ENCODE results near the gene PPBP.

The PPBP gene

DNA sequence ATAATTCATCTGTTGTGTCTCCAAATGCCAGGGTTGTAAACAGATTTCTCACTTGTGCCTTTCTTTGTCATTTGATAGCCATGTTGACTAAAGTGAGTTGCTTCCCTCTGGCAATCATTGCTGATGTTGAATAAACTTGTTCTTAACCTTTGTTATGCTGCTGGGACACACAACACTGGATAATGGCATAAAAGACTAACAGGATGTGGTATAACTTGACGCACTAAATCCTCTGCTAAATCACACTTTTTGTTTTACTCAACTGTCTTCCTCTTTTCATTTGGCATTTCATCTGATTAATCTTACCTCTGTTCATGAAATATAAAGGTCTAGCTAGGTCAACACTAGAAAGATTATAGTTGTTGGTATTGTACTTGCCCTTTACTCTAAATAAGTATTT lies 28.1 kb upstream of the PPBP start:
- Histone ChIP-seq H3K9me3 (ENCODE audit: control insufficient read depth, low read length) (no peaks in the 10 kb centered on the region), H3K36me3 (ENCODE audit: control insufficient read depth, insufficient read depth, low read length) (no peaks in the 10 kb centered on the region), H3K4me1 (ENCODE audit: control insufficient read depth, insufficient read depth, low read length, poor library complexity, severe bottlenecking) (no peaks in the 10 kb centered on the region), H3K4me3 (ENCODE audit: extremely low read depth, insufficient read depth, low read length, poor library complexity, severe bottlenecking) (no peak overlapping the region), H3K27ac (ENCODE audit: low read depth, low read length, severe bottlenecking) (no peak overlapping the region)
- WGBS, 2 experiments (ENCODE audit: insufficient coverage in 2 of 2), result 80 to 100% methylated on average over 1 of the region's 1 CpG

- H3K9me3 ChIP-seq (ENCODE audit: control insufficient read depth, low read length), result no peaks in the 10 kb centered on the region
- WGBS, 2 experiments (ENCODE audit: insufficient coverage in 2 of 2), result 100% methylated on average over 2 of the region's 3 CpGs
- no peak overlapping the region for H3K4me3 ChIP-seq (ENCODE audit: extremely low read depth, insufficient read depth, low read length, poor library complexity, severe bottlenecking)
- no peaks in the 10 kb centered on the region for H3K36me3 ChIP-seq (ENCODE audit: control insufficient read depth, insufficient read depth, low read length)
- H3K4me1 ChIP-seq (ENCODE audit: control insufficient read depth, insufficient read depth, low read length, poor library complexity, severe bottlenecking), result no peaks in the 10 kb centered on the region
- H3K27ac ChIP-seq (ENCODE audit: low read depth, low read length, severe bottlenecking), result no peak overlapping the region
These were observed 27.3 kb upstream of the PPBP start for GRCh38 chr4:74015126-74015780.

DNA sequence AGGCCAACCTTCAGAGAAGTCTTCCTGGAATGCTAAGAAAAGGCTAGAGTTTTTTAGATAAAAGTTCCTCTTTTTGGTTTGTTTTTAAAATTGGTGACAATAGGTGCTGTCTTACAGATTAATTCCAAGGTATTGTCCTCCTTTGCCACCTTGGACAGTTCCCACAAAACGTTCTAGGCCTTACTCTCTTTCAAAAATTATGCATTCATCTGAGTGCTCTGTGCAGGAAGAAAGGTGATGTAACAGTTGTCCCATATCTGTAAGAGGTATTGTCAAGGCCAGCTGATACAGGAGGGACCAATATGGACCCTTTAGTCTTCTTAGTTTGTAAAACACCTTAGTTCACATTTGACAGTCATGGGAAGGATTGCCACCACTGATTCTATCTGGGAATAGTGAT lies 26.3 kb upstream of the PPBP start:
- Histone ChIP-seq H3K9me3 (ENCODE audit: control insufficient read depth, low read length) (no peaks in the 10 kb centered on the region), H3K4me1 (ENCODE audit: control insufficient read depth, insufficient read depth, low read length, poor library complexity, severe bottlenecking) (no peaks in the 10 kb centered on the region), H3K36me3 (ENCODE audit: control insufficient read depth, insufficient read depth, low read length) (no peaks in the 10 kb centered on the region), H3K27ac (ENCODE audit: low read depth, low read length, severe bottlenecking) (no peak overlapping the region), H3K4me3 (ENCODE audit: extremely low read depth, insufficient read depth, low read length, poor library complexity, severe bottlenecking) (no peak overlapping the region)
- no CpG with 5 or more reads among the region's 1 CpG for WGBS, 2 experiments (ENCODE audit: insufficient coverage in 2 of 2)

DNA sequence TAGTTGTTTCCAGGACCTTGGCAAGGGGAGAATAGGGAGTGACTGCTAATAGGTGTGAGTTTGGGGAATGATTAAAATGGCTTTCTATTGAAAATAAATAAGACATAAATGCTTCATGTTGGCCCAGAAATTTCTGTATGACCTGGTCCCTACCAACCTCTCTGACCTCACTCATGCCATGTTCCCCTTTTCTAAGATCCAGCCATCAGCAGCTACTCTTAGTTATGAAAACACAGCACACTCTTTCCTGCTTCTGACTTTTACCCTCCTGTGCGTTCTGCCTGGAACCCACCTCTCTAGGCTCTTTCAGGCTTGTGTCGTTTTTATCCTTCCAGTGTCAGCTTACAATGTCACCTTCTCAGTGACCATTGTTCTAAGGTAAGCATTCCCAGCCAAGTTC lies 25.3 kb upstream of the PPBP start:
- Histone ChIP-seq H3K4me1 (ENCODE audit: control insufficient read depth, insufficient read depth, low read length, poor library complexity, severe bottlenecking) (no peaks in the 10 kb centered on the region), H3K9me3 (ENCODE audit: control insufficient read depth, low read length) (no peaks in the 10 kb centered on the region), H3K4me3 (ENCODE audit: extremely low read depth, insufficient read depth, low read length, poor library complexity, severe bottlenecking) (no peak overlapping the region), H3K27ac (ENCODE audit: low read depth, low read length, severe bottlenecking) (no peak overlapping the region), H3K36me3 (ENCODE audit: control insufficient read depth, insufficient read depth, low read length) (no peaks in the 10 kb centered on the region)
- WGBS, 2 experiments (ENCODE audit: insufficient coverage in 2 of 2), result 79 to 90% methylated on average over 2 of the region's 2 CpGs

GRCh38 chr4:74012130-74012529 lies 24.1 kb upstream of the PPBP start:
- H3K4me3 ChIP-seq (ENCODE audit: extremely low read depth, insufficient read depth, low read length, poor library complexity, severe bottlenecking), result no peak overlapping the region
- H3K27ac ChIP-seq (ENCODE audit: low read depth, low read length, severe bottlenecking), result no peak overlapping the region
- WGBS, 2 experiments (ENCODE audit: insufficient coverage in 2 of 2), result 100% methylated on average over 3 of the region's 4 CpGs; no CpG with 5 or more reads in 1 of the 2 experiments
- H3K36me3 ChIP-seq (ENCODE audit: control insufficient read depth, insufficient read depth, low read length), result no peaks in the 10 kb centered on the region
- no peaks in the 10 kb centered on the region for H3K9me3 ChIP-seq (ENCODE audit: control insufficient read depth, low read length)
- no peaks in the 10 kb centered on the region for H3K4me1 ChIP-seq (ENCODE audit: control insufficient read depth, insufficient read depth, low read length, poor library complexity, severe bottlenecking)

GRCh38 chr4:74009307-74009706 lies 21.3 kb upstream of the PPBP start:
- Histone ChIP-seq H3K9me3 (ENCODE audit: control insufficient read depth, low read length) (no peaks in the 10 kb centered on the region), H3K27ac (ENCODE audit: low read depth, low read length, severe bottlenecking) (no peak overlapping the region), H3K4me3 (ENCODE audit: extremely low read depth, insufficient read depth, low read length, poor library complexity, severe bottlenecking) (no peak overlapping the region), H3K36me3 (ENCODE audit: control insufficient read depth, insufficient read depth, low read length) (no peaks in the 10 kb centered on the region), H3K4me1 (ENCODE audit: control insufficient read depth, insufficient read depth, low read length, poor library complexity, severe bottlenecking) (no peaks in the 10 kb centered on the region)
- WGBS, 2 experiments (ENCODE audit: insufficient coverage in 2 of 2), result 100% methylated on average over 1 of the region's 3 CpGs; no CpG with 5 or more reads in 1 of the 2 experiments

DNA sequence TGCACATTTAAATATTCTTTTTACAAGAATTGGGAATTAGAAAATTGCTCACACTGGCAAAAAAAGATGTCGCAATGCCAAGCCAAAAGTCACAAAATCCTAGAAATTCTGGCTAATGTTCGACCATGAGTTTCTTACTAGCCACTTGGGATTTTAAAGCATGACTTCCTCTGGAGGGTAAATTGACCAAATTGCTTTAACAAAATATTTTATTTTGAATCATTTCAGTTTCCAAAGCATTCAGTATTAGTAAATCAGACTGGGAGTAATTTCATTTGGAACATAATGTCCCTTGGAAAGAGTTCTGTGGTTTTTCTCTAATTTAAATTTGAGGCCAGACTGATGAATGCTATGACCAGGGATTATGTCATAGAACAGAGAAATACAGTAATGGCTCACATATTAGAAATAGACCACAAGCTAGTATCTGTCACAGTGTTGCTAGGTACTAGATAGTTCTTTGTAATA lies 18.1 kb upstream of the PPBP start:
- H3K27ac ChIP-seq (ENCODE audit: low read depth, low read length, severe bottlenecking), result no peak overlapping the region
- no peaks in the 10 kb centered on the region for H3K36me3 ChIP-seq (ENCODE audit: control insufficient read depth, insufficient read depth, low read length)
- no peaks in the 10 kb centered on the region for H3K9me3 ChIP-seq (ENCODE audit: control insufficient read depth, low read length)
- no peak overlapping the region for H3K4me3 ChIP-seq (ENCODE audit: extremely low read depth, insufficient read depth, low read length, poor library complexity, severe bottlenecking)
- H3K4me1 ChIP-seq (ENCODE audit: control insufficient read depth, insufficient read depth, low read length, poor library complexity, severe bottlenecking), result no peaks in the 10 kb centered on the region
- WGBS, 2 experiments (ENCODE audit: insufficient coverage in 2 of 2), result 83 to 89% methylated on average over 2 of the region's 2 CpGs

DNA sequence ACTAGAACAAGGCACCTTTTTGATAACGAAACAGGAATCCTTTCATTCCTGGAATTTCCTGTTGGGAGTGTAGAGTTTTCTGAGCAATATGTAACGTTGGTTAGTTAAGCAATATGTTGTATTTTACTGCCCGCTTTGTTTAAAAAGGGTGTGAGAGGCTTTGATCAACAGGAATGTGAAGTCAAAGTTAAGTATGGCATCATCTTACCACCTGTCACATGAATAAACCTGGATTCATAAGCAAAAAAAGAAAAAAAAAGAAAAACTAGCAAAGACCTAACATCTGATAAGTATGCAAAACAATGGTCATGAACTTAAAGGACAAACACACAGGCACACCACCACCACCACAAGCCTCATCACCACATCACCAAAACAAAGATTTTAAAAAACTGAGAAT lies 17.5 kb upstream of the PPBP start:
- no peaks in the 10 kb centered on the region for H3K4me1 ChIP-seq (ENCODE audit: control insufficient read depth, insufficient read depth, low read length, poor library complexity, severe bottlenecking)
- WGBS, 2 experiments (ENCODE audit: insufficient coverage in 2 of 2), result no CpG with 5 or more reads among the region's 3 CpGs
- H3K9me3 ChIP-seq (ENCODE audit: control insufficient read depth, low read length), result no peaks in the 10 kb centered on the region
- H3K4me3 ChIP-seq (ENCODE audit: extremely low read depth, insufficient read depth, low read length, poor library complexity, severe bottlenecking), result no peak overlapping the region
- H3K36me3 ChIP-seq (ENCODE audit: control insufficient read depth, insufficient read depth, low read length), result no peaks in the 10 kb centered on the region
- no peak overlapping the region for H3K27ac ChIP-seq (ENCODE audit: low read depth, low read length, severe bottlenecking)

DNA sequence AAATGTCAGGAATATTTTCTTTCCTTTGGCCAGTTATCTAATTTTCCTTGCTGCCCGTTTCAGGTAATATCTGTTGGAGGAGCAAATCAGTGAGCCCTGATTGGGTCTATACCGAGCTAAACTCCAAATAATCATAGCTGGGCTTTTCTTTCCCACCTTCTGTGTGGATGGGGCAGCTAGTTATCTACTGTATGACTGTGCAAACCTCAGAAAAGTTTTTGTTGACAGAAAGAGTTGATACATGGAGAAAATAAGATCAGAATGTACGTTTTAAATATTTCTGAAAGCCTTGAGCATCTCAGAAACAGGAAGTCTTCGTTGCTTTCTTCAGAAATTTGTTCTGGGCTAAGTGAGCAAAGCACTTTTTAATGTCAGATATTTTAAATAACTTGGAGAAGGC lies 16.7 kb upstream of the PPBP start:
- WGBS, 2 experiments (ENCODE audit: insufficient coverage in 2 of 2), result 93 to 96% methylated on average over 2 of the region's 4 CpGs
- no peak overlapping the region for H3K27ac ChIP-seq (ENCODE audit: low read depth, low read length, severe bottlenecking)
- no peaks in the 10 kb centered on the region for H3K9me3 ChIP-seq (ENCODE audit: control insufficient read depth, low read length)

DNA sequence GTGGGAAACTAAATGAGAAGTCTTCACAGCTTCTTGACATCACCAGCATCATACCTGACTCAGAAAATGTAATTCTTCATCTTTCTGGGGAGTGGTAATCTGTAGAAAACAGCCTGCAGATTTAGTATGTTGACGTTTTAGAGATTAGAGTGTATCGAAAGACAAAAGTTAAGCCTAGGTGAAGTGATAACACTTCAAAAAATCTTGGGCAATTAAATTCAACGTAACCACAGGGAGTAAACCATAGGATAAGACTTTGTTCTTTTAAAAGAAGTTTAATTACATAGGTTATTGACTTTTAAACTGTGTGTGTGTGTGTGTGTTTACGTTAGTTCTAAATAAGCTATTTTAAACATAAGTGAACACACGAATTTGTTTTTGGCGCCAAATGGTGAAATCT lies 12.3 kb upstream of the PPBP start:
- H3K9me3 ChIP-seq (ENCODE audit: control insufficient read depth, low read length), result no peaks in the 10 kb centered on the region
- 85 to 94% methylated on average over 3 of the region's 6 CpGs for WGBS, 2 experiments (ENCODE audit: insufficient coverage in 2 of 2)
- H3K4me3 ChIP-seq (ENCODE audit: extremely low read depth, insufficient read depth, low read length, poor library complexity, severe bottlenecking), result no peak overlapping the region
- no peak overlapping the region for H3K27ac ChIP-seq (ENCODE audit: low read depth, low read length, severe bottlenecking)
- H3K4me1 ChIP-seq (ENCODE audit: control insufficient read depth, insufficient read depth, low read length, poor library complexity, severe bottlenecking), result peaks cover 12% of the 10 kb centered on the region
- no peaks in the 10 kb centered on the region for H3K36me3 ChIP-seq (ENCODE audit: control insufficient read depth, insufficient read depth, low read length)

More for the DNA sequence above, 16.7 kb upstream of the PPBP start:
- Histone ChIP-seq H3K36me3 (ENCODE audit: control insufficient read depth, insufficient read depth, low read length) (no peaks in the 10 kb centered on the region), H3K4me1 (ENCODE audit: control insufficient read depth, insufficient read depth, low read length, poor library complexity, severe bottlenecking) (no peaks in the 10 kb centered on the region), H3K4me3 (ENCODE audit: extremely low read depth, insufficient read depth, low read length, poor library complexity, severe bottlenecking) (no peak overlapping the region)

Data from mesodermal cell (in vitro differentiated cells).